HG02798 (cell line): ENCODE data around the gene OR2L5.
A peak's percentile ranks its signal among the peaks of the same experiment; 100 is the strongest.

Source experiments
- ATAC-seq: cut with Tn5 transposase; IDR thresholded peaks from one replicate; pipeline ENCODE4 v1.9.1; 2021; ENCODE audit warnings: mild to moderate bottlenecking; ENCODE audit not compliant: unreplicated experiment, poor library complexity

OR2L5 gene, protein sequence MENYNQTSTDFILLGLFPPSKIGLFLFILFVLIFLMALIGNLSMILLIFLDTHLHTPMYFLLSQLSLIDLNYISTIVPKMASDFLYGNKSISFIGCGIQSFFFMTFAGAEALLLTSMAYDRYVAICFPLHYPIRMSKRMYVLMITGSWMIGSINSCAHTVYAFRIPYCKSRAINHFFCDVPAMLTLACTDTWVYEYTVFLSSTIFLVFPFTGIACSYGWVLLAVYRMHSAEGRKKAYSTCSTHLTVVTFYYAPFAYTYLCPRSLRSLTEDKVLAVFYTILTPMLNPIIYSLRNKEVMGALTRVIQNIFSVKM

DNA sequence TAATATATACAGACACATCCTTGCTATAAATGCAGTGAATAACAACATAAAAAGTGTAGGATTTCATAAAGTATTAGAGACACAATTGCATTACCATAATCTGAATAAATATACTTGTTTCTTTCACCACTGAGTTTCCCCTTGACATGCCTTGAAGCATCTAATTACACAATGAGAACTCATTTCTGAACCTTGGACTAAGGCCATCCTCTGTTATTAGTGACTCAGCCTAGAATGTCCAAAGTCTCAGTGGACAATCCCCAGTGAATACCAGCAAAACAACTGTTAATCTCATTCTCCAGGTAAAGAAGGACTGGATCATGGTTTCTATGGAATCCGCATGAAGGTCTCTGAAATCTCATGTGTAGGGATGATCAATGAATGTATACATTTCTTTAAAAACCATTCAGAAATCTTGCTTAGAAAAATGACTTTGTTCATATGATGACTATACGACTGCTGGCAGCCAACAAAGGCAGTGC, at the start of gene OR2L5:
Gene OR2L5 (plus strand): TSS at position 432 of the 482 bp plus-strand sequence. CDS start 8,288 bp downstream, outside the sequence.
- no peak for ATAC-seq

DNA sequence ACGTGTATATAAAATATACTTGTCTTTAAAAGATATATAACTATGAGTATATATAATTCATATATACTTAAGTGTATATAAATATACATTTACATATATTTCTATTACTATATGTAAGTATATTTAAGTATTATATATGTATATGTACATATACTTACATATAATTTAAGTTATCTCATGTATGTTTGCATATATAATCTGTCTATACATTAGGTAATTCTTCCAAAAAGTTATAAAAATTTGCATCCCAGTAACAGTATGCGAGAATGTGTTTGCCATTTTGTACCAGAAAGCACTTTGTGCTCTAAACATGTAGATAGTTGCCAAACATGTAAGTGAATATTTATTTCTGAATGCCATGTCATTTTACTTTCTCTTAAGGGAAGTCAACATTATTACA, 48.5 kb upstream of the OR2L5 start, which contains the start of gene OR2AK2:
Gene OR2AK2 (plus strand): TSS at position 301 of the 400 bp plus-strand sequence. CDS start 144 bp downstream, outside the sequence.
- ATAC-seq = no peak

DNA sequence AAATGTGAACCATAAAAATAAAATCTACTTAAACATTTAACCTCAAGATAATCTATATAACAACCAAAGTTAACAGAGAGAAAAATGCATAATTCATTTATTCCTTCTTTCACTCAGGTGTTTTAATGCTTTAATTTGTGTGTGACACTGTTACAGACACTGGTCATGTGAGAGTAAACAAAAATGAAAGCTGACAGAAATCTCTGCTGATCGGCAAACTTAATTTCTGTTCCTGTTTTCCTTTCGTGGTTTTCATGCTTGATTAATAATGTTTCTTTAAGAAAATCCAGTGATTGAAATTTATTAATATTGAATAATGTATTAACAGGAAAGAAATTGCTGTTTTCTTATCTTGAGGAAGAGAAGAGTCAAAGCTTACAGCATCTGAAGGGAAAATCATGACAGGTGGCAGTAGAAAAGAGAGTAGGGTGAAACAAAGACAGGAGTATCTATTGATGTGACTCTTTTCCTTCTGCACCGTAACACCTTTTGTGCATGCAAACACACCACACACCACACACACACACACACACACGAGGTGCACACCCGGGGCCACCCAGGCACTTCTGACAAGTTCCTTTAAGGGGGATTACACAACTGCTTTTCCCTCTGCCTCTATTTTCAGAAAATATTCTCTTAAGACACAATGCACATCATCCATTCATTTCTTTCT, 46.8 kb upstream of the OR2L5 start:
- ATAC-seq = peak; percentile 68

DNA sequence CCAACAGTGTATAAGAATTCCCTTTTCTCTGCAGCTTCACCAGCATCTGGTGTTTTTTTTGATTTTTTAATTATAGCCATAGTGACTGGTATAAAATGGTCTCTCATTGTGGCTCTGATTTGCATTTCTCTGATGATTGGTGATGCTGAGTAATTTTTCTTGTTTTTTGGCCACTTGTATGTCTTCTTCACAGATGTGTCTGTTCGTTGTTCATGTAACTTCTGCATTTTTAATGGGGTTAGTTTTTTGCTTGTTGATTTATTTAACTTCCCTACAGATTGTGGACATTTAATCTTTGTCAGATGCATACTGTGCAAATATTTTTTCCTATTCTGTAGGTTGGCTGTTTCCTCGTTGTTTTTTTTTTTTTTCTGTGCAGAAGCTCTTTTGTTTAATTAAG, 20.5 kb upstream of the OR2L5 start:
- no peak for ATAC-seq

DNA sequence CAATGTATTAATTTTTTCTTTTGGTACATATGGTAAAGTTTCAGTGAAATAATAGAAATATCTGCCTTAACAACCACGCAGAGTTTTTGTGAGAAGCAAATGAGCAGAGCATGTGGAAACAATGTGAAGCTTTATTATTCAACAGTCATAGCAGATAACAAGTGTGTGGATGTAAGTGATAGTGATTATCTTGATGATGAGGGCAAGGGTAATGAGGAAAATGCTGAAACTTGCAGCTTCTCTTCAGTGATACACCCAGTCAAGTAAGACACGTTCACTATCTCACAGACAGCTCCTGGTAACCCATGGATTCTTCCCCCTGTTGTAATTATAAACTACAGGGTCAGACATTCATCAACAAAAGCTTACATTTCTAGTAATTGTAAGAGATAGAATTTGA, 14.6 kb upstream of the OR2L5 start:
- ATAC-seq = no peak

DNA sequence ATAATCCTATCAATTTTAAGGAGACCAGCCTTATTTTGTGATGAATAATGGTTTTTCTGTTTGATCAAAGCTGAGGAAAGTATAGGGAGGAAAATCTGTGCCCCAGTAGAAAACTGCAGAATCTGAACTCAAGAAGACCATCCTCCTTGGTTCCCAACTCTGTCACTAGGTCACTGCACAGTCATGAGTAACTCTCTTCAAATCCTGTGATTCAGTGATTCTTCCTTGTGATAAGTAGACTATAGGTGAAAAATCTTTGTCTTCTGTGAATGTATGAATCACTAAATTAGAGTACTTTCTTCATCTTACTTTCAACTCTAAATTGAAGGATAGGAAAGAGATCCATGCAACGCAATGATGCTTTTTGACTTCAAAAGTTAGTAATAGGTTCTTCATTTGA, 13.3 kb upstream of the OR2L5 start:
- ATAC-seq = no peak

DNA sequence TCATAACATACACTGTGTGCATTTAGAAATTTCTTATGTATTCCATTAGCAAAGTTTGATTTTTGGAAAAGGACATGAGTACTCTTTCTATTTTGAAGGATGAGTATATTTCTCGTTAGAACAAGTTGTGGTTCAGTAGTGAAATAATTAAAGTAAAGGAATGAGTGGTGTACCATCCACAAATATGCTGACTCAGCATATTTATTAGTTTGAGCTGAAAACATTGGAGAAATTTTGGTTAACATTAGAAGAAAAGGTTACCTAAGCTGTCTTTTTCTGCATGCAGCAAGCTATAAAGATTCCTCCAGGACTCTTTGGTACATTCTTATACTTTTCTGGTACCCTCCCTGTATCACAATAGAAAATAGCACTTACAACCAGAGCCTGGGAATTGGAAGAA, 5.7 kb upstream of the OR2L5 start:
- no peak for ATAC-seq

DNA sequence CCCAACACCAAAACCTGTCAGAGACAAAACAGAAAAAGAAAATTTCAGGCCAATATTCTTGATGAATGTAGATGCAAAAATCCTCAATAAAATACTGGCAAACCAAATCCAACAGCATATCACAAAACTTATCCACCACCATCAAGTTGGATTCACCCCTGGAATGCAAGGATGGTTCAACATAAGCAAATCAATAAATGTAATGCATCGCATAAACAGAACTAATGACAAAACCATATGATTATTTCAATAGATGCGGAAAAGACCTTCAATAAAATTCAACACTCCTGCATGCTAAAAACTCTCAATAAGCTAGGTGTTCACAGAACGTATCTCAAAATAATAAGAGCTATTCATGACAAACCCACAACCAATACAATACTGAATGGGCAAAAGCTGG, 3.8 kb upstream of the OR2L5 start:
- no peak for ATAC-seq

DNA sequence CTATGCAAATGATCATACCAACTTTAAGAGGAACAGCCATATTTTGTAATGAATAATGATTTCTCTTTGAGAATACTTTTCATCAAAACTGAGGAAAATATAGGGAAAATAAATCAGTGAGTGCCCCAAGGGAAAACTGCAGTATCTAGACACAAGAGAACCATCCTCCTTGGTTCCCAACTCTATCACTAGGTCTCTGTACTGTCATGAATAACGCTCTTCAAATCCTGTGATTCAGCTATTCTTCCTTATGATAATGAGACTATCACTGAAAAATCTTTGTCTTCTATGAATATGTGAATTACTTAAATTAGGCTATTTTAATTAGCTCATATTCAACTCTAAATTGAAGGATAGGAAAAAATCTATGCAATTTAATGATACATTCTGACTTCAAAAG, 2.3 kb downstream of the OR2L5 start:
- no peak for ATAC-seq

DNA sequence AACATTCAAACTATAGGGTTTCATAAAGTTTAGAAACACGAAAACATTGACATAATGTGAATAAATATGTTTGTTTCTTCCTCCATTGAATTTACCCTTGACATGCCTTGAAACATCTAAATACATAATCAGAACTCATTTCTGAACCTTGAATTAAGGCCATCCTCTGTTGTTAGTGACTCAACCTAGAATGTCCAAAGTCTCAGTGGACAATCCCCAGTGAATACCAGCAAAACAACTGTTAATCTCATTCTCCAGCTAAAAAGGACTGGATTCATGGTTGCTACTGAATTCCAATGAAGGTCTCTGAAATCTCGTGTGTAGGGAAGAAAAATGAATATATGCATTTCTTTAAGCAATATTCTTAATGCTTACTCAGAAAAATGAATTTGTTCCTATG, 16.3 kb downstream of the OR2L5 start, which contains the start of gene OR2L2:
Gene OR2L2 (plus strand): TSS at position 301 of the 400 bp plus-strand sequence. CDS start 8,198 bp downstream, outside the sequence.
- no peak for ATAC-seq

DNA sequence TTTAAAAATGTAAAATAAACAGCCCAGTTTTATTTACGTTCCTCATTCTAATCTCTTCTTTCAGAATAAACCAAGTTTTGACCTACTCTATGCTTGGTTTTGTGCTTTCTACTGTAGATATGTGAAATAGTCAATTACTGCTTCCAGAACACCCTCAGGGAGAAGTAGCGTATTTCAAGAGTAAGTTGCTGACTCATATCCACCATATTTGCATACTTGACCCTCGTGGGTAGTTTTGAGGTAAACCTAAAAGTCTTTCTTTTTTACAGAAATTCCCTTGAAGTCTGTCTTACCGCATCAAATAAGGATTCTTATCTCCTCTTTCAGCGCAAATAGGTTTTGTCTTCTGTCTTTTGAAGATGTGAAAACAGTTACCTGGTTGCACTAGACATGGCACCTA, 31.7 kb downstream of the OR2L5 start:
- no peak for ATAC-seq

DNA sequence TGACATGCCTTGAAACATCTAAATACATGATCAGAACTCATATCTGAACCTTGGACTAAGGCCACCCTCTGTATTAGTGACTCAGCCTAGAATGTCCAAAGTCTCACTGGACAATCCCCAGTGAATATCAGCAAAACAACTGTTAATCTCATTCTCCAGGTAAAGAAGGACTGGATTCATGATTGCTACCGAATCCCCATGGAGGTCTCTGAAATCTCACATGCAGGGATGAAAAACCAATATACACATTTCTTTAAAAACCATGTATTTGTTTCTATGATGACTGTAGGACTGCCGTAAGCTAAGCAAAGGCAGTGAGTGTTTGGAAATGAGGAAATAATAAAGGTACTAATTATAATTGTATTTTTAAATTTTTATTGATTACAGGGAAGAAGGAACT, 33.1 kb downstream of the OR2L5 start, which contains the start of gene OR2L3:
Gene OR2L3 (plus strand): TSS at position 301 of the 400 bp plus-strand sequence. CDS start 13,846 bp downstream, outside the sequence.
- no peak for ATAC-seq

DNA sequence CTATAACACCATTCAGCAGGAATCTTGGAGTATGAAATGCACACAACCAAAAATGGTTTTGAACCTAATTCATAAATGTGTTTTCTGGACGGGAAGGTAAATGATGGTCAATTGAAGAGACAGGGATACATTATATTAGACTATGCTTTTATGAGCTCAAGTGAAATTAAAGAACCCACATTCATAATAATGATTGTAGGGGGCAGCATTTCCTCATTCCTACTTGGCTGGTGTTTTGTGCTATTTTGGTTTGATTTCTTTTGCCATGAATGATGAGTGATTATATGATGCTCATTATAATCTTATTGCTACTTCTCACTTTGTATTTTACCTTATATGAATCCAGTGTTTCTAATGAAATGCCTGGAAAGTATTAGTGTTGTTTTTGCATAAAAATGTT, 33.5 kb downstream of the OR2L5 start:
- ATAC-seq = no peak

DNA sequence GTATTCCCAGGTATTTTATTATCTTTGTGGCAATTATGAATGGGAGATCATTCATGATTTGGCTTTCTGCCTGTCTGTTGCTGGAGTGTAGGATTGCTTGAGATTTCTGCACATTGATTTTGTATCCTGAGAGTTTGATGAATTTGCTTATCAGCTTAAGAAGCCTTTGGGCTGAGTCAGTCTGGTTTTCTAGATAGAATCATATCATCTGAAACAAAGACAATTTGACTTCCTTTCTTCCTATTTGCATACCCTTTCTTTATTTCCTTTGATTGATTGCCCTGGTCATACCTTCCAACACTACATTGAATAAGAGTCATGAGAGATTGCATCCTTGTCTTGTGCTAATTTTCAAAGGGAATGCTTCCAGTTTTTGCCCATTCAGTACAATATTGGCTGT, 41.2 kb downstream of the OR2L5 start:
- no peak for ATAC-seq

DNA sequence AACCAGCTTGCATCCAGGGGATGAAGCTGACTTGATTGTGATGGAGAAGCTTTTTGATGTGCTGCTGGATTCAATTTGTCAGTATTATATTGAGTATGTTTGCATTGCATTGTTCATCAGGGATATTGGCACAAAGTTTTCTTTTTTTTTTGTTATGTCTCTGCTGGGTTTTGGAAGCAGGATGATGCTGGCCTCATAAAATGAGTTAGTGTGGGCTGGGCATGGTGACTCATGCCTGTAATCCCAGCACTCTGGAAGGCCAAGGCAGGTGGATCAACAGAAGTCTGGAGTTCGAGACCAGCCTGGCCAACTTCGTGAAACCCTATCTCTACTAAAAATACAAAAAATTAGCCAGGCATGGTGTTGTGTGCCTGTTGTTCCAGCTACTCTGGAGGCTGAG, 41.8 kb downstream of the OR2L5 start:
- ATAC-seq = no peak

DNA sequence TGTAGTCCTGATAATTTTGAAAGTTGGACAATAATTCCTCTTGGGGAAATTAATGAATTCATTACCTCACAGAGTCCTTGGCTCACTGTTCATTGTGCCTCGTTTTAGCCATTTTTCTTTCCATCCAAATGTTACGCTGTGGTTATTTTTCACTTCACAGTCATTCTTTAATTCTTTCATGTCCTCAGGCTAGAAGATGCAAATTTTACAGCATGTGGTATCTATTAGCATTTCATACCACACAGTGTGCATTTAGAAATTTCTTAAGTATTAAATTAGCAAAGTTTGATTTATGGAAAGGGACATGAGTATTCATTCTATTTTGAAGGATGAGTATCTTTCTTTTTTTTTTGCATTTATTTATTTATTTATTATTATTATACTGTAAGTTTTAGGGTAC, 51.6 kb downstream of the OR2L5 start:
- no peak for ATAC-seq

DNA sequence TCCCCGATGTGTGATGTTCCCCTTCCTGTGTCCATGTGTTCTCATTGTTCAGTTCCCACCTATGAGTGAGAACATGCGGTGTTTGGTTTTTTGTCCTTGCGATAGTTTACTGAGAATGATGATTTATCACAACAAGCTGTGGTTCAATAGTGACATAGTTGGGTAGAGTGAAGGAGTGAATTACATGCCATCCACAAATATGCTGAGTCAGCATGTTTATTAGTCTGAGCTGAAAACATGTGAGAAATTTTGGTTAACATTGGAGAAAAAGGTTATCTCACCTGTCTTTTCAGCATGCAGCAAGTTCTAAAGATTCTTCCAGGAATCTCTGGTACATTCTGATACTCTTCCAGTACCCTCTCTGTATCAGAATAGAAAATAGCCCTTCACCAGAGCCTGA, 52.1 kb downstream of the OR2L5 start:
- ATAC-seq = no peak
